Panc1 (cell line): ENCODE measurements around the gene CHSY1. TPM values are rescaled to one million over a fixed set of nuclear protein-coding genes. Genes with fewer than 3 reads are reported as not detected.
"Not testable (repeated sequence)": the region's sequence is repeated elsewhere in the genome, so short reads cannot be mapped to it uniquely, and the experiment has no call there.

ENCODE experiments used
- ATAC-seq: fragments of 200-7000 bp; cut with Tn5 transposase; 2 replicates; pipeline ENCODE4 v1.9.1; 2020; ENCODE audit warnings: mild to moderate bottlenecking, moderate library complexity
- BruUV-seq: library from RNA; stranded (reverse); fragments of 400-500 nt; replicated peaks from 2 replicates; lab custom pipeline; 2021; lab: Mats Ljungman, UMichigan
- CTCF ChIA-PET: fragments of 300-600 bp; sonication (Branson Sonifier 250); formaldehyde crosslinking; loops from one replicate; lab custom pipeline; 2022; ENCODE audit warnings: antibody characterized with exemption; lab: Charles Lee
- POLR2A ChIA-PET: fragments of 300-600 bp; sonication (Branson Sonifier 250); formaldehyde crosslinking; loops from one replicate; lab custom pipeline; 2022; ENCODE audit warnings: antibody characterized with exemption; lab: Charles Lee
- DNase-seq: peaks from one replicate; pipeline ENCODE4 v3.0.0-alpha.2; 2010; ENCODE audit warnings: low read depth, low spot score
- H3K27ac ChIP-seq: 2 replicates; pipeline ENCODE4 v1.5.1; 2011; ENCODE audit warnings: mild to moderate bottlenecking, low read length, inconsistent platforms
- H3K27me3 ChIP-seq: fragments of 200-500 bp; sonication (Bioruptor generic); 2 replicates; pipeline ENCODE4 v1.6.0; 2014; ENCODE audit warnings: low read length, inconsistent platforms; ENCODE audit not compliant: control insufficient read depth, insufficient read depth
- H3K36me3 ChIP-seq: fragments of 200-500 bp; sonication (Bioruptor generic); 2 replicates; pipeline ENCODE4 v1.5.1; 2014; ENCODE audit warnings: inconsistent platforms, mild to moderate bottlenecking, low read length, moderate library complexity; ENCODE audit not compliant: control insufficient read depth, insufficient read depth
- H3K4me1 ChIP-seq: 2 replicates; pipeline ENCODE4 v1.5.1; 2011; ENCODE audit warnings: inconsistent platforms, mild to moderate bottlenecking, low read length, moderate library complexity; ENCODE audit not compliant: control insufficient read depth, insufficient read depth
- H3K4me3 ChIP-seq, 2 experiments: 2 replicates each; pipeline ENCODE4 v1.5.1; 2011 to 2012; ENCODE audit warnings: low read depth in 2 of 2, low read length in 2 of 2, mild to moderate bottlenecking in 2 of 2, inconsistent platforms in 1 of 2, moderate library complexity in 1 of 2
- H3K9me3 ChIP-seq: fragments of 200-500 bp; sonication (Bioruptor generic); 2 replicates; pipeline ENCODE4 v1.5.1; 2014; ENCODE audit warnings: low read depth, mild to moderate bottlenecking, inconsistent platforms, low read length, moderate library complexity; ENCODE audit not compliant: control insufficient read depth, insufficient read depth
- CTCF ChIP-seq: fragments of 450-650 bp; IDR thresholded peaks from 2 replicates; pipeline ENCODE4 v1.5.1; 2017; ENCODE audit warnings: mild to moderate bottlenecking
- POLR2AphosphoS5 ChIP-seq: IDR thresholded peaks from 2 replicates; pipeline ENCODE4 v1.6.1; 2012; ENCODE audit warnings: mild to moderate bottlenecking, low read depth, low read length, moderate library complexity
- REST ChIP-seq, 2 experiments: IDR thresholded peaks; 2 replicates each; pipeline ENCODE4 v1.6.1; 2011 to 2012; ENCODE audit warnings: low read depth in 2 of 2, control low read depth in 1 of 2, low read length in 1 of 2, mild to moderate bottlenecking in 1 of 2, moderate library complexity in 1 of 2; ENCODE audit not compliant: insufficient read depth in 1 of 2
- SIN3A ChIP-seq: IDR thresholded peaks from 2 replicates; pipeline ENCODE4 v1.6.1; 2012; ENCODE audit warnings: low read depth, mild to moderate bottlenecking, low read length, moderate library complexity, borderline replicate concordance; ENCODE audit not compliant: insufficient read depth
- TCF7L2 ChIP-seq: IDR thresholded peaks from 2 replicates; pipeline ENCODE4 v1.6.1; 2011; ENCODE audit warnings: mild to moderate bottlenecking, low read depth, low read length, inconsistent platforms
- in situ Hi-C: cut with HindIII; loops from 2 replicates; pipeline ENCODE4 v1.10.0; 2016; ENCODE audit warnings: low sequenced_read_pairs, low pct_unique_long_range_greater_than_20kb
- intact Hi-C: fragments of 100-400 bp; cut with micrococcal nuclease; formaldehyde crosslinking; loops from one replicate; pipeline ENCODE4 v1.10.0; 2022; ENCODE audit not compliant: unreplicated experiment
- total RNA-seq: library from RNA; stranded (reverse); gene quantifications from one replicate; pipeline ENCODE4 v1.2.1, GENCODE V29; 2021; ENCODE audit not compliant: unreplicated experiment

CHSY1 gene
- total RNA-seq, 1 experiment from 2014 or later, result 50.8 TPM

- Histone ChIP-seq H3K4me1 (peaks cover 47% of the 10 kb centered on the region), H3K27ac (no peak overlapping the region), H3K27me3 (no peaks in the 10 kb centered on the region), H3K9me3 (no peaks in the 10 kb centered on the region), H3K4me3 (no peak overlapping the region), H3K36me3 (no peaks in the 10 kb centered on the region)
- no peak for ATAC-seq
- DNase-seq, result no peak
- in situ Hi-C loops, result no loop called here
- ChIA-PET CTCF (no interaction called here), POLR2A (no interaction called here)
- BruUV-seq, result no TSS peak
- TF ChIP-seq CTCF, result no peak
- TF ChIP-seq SIN3A, result no peak
- no peak for TF ChIP-seq TCF7L2
- no peak for TF ChIP-seq REST (IDR thresholded peaks at IDR 0.05; ENCODE audit: insufficient read depth in 1 of 2, low read depth in 2 of 2, low read length in 1 of 2)
- no peak for TF ChIP-seq POLR2AphosphoS5
- intact Hi-C loops, result no loop called here
Observed at GRCh38 chr15:101216100-101216499, 35.7 kb downstream of the CHSY1 start.

GRCh38 chr15:101215681-101216080, 36.2 kb downstream of the CHSY1 start:
- no peak for TF ChIP-seq POLR2AphosphoS5
- TF ChIP-seq REST (IDR thresholded peaks at IDR 0.05; ENCODE audit: insufficient read depth in 1 of 2, low read depth in 2 of 2, low read length in 1 of 2), result no peak
- no peak for TF ChIP-seq TCF7L2
- no peak for TF ChIP-seq SIN3A
- no peak for TF ChIP-seq CTCF
- intact Hi-C loops (no loop called here), in situ Hi-C loops (no loop called here)
- ChIA-PET CTCF (no interaction called here), POLR2A (no interaction called here)
- Histone ChIP-seq H3K4me1 (peaks cover 47% of the 10 kb centered on the region), H3K27me3 (no peaks in the 10 kb centered on the region), H3K27ac (no peak overlapping the region), H3K9me3 (no peaks in the 10 kb centered on the region), H3K4me3 (no peak overlapping the region), H3K36me3 (no peaks in the 10 kb centered on the region)
- DNase-seq (no peak), ATAC-seq (no peak)
- BruUV-seq, result no TSS peak

GRCh38 chr15:101214435-101215097, 37.3 kb downstream of the CHSY1 start:
- H3K4me1 ChIP-seq, result peaks cover 53% of the 10 kb centered on the region
- H3K36me3 ChIP-seq, CTCF ChIA-PET, in situ Hi-C loops, intact Hi-C loops, H3K9me3 ChIP-seq, POLR2A ChIA-PET, DNase-seq, H3K27me3 ChIP-seq, ATAC-seq, H3K4me3 ChIP-seq, H3K27ac ChIP-seq, BruUV-seq: not testable (repeated sequence)
